Stimulated activated CD4-positive, alpha-beta T cell treated with anti-CD3 and anti-CD28 coated beads, Interleukin-1b, Interleukin-23, amount 100 ng/mL, for 1 hour (primary cell): ENCODE measurements around the gene PDE6D.

ENCODE experiments used
- DNase-seq, 2 donors: peaks; one replicate each; pipeline ENCODE4 v3.0.0-alpha.2; 2020; ENCODE audit warnings: low read depth in 2 of 2

PDE6D gene

DNA sequence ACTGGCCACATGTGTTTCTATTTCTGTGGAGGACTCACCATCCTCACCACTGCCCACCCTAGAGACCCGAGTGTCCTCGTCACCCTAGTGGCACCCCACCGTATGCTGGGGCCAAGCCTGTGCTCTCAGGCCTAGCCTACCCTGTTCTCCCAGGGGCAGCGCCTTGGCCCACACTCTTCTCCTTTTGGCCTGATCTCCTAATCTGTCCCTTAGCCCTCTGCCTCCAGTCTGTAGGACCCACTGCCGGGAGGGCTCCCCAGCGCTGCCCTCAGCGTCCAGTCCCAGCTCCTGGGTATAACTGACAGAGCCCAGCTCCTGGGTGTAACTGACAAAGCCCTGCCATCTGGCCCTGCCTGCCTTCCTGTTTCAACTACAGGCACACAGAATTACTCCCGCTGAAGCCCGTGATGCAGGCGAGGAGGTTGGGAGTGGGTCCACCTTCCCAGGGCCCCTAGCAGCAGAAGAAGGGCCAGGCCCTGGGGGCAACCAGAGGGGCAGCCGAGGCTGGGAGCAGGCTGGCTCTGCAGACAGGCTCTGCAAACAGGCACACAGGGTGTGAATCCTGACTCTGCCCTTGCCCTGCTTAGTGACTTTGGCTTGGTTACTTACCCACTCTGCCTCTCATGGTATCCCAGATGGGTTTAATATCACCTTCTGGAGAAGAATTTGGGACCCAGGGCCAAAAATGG lies 98.3 kb downstream of the PDE6D start:
- DNase-seq: no peak
